Caco-2 (cell line): ENCODE measurements around the gene HDHD2. TPM values are rescaled to one million over a fixed set of nuclear protein-coding genes. Genes with fewer than 3 reads are reported as not detected.

Experiments used
- BruUV-seq: library from RNA; stranded (reverse); fragments of 400-500 nt; replicated peaks from 2 replicates; lab custom pipeline; 2021; lab: Mats Ljungman, UMichigan
- CTCF ChIA-PET: fragments of 300-600 bp; sonication (Branson Sonifier 250); formaldehyde crosslinking; loops from one replicate; lab custom pipeline; 2022; ENCODE audit warnings: antibody characterized with exemption; lab: Charles Lee
- POLR2A ChIA-PET: fragments of 300-600 bp; sonication (Branson Sonifier 250); formaldehyde crosslinking; loops from one replicate; lab custom pipeline; 2022; ENCODE audit warnings: antibody characterized with exemption; lab: Charles Lee
- DNase-seq, 2 experiments: peaks; one replicate each; pipeline versions ENCODE4 v3.0.0 to v3.0.0-alpha.2; 2020 to 2022
- H3K27me3 ChIP-seq: replicated peaks from 2 replicates; pipeline ENCODE4 v1.6.0; 2011; ENCODE audit warnings: low read length; ENCODE audit not compliant: control insufficient read depth, insufficient read depth
- H3K36me3 ChIP-seq: 2 replicates; pipeline ENCODE4 v1.5.1; 2011; ENCODE audit warnings: low read length; ENCODE audit not compliant: control insufficient read depth, insufficient read depth
- H3K4me1 ChIP-seq: fragments of 250-450 bp; sonication (Bioruptor Pico); 2 replicates; pipeline ENCODE4 v1.5.1; 2020; ENCODE audit warnings: mild to moderate bottlenecking
- H3K4me3 ChIP-seq: 2 replicates; pipeline ENCODE4 v1.5.1; 2011; ENCODE audit warnings: low read depth, mild to moderate bottlenecking, control low read depth, low read length
- H3K9me3 ChIP-seq: fragments of 250-450 bp; sonication (Bioruptor Pico); 2 replicates; pipeline ENCODE4 v1.5.1; 2020; ENCODE audit warnings: mild to moderate bottlenecking, moderate library complexity
- H3K27ac Mint-ChIP-seq: one replicate; pipeline ENCODE4 v1.8.0; 2022; ENCODE audit warnings: mixed read lengths; ENCODE audit not compliant: unreplicated experiment
- H3K27me3 Mint-ChIP-seq: one replicate; pipeline ENCODE4 v1.8.0; 2022; ENCODE audit warnings: mixed read lengths; ENCODE audit not compliant: insufficient read depth, unreplicated experiment
- H3K36me3 Mint-ChIP-seq: one replicate; pipeline ENCODE4 v1.8.0; 2022; ENCODE audit warnings: mild to moderate bottlenecking, mixed read lengths; ENCODE audit not compliant: insufficient read depth, unreplicated experiment
- H3K4me1 Mint-ChIP-seq: one replicate; pipeline ENCODE4 v1.8.0; 2022; ENCODE audit warnings: low read depth, mixed read lengths; ENCODE audit not compliant: unreplicated experiment
- H3K4me3 Mint-ChIP-seq: one replicate; pipeline ENCODE4 v1.8.0; 2022; ENCODE audit warnings: mild to moderate bottlenecking, moderate library complexity, mixed read lengths; ENCODE audit not compliant: unreplicated experiment
- H3K9me3 Mint-ChIP-seq: one replicate; pipeline ENCODE4 v1.8.0; 2022; ENCODE audit warnings: mixed read lengths; ENCODE audit not compliant: unreplicated experiment
- intact Hi-C: fragments of 100-400 bp; cut with micrococcal nuclease; formaldehyde crosslinking; loops from one replicate; pipeline ENCODE4 v1.10.0; 2022; ENCODE audit not compliant: unreplicated experiment
- total RNA-seq: library from RNA; stranded (reverse); gene quantifications from 2 replicates; pipeline ENCODE4 v1.2.3, GENCODE V29; 2022
- TF ChIP-seq, protein P1 (sequence below), 2 experiments: fragments of 200-600 bp in 1 of 2; IDR thresholded peaks; 1 replicate in 1 of 2; 2 replicates in 1 of 2; pipeline versions ENCODE4 v1.5.1 to v1.8.0; 2011 to 2022; ENCODE audit warnings: antibody characterized with exemption in 1 of 2, control low read depth in 1 of 2, inconsistent platforms in 1 of 2, low read depth in 1 of 2, low read length in 1 of 2, mild to moderate bottlenecking in 1 of 2, moderate library complexity in 1 of 2; ENCODE audit not compliant: insufficient read depth in 1 of 2, severe bottlenecking in 1 of 2, unreplicated experiment in 1 of 2

The HDHD2 gene
- total RNA-seq, 1 experiment from 2014 or later, result 14.7 TPM

- CTCF ChIA-PET, result no interaction called here
- Mint-ChIP-seq H3K4me1 (no peaks in the 10 kb centered on the region), H3K9me3 (no peaks in the 10 kb centered on the region), H3K36me3 (no peaks in the 10 kb centered on the region), H3K27ac (no peak overlapping the region), H3K4me3 (no peak overlapping the region), H3K27me3 (peaks cover 3% of the 10 kb centered on the region)
- POLR2A ChIA-PET, result no interaction called here
- TF ChIP-seq, protein P1, sequence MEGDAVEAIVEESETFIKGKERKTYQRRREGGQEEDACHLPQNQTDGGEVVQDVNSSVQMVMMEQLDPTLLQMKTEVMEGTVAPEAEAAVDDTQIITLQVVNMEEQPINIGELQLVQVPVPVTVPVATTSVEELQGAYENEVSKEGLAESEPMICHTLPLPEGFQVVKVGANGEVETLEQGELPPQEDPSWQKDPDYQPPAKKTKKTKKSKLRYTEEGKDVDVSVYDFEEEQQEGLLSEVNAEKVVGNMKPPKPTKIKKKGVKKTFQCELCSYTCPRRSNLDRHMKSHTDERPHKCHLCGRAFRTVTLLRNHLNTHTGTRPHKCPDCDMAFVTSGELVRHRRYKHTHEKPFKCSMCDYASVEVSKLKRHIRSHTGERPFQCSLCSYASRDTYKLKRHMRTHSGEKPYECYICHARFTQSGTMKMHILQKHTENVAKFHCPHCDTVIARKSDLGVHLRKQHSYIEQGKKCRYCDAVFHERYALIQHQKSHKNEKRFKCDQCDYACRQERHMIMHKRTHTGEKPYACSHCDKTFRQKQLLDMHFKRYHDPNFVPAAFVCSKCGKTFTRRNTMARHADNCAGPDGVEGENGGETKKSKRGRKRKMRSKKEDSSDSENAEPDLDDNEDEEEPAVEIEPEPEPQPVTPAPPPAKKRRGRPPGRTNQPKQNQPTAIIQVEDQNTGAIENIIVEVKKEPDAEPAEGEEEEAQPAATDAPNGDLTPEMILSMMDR (IDR thresholded peaks at IDR 0.05; ENCODE audit: insufficient read depth in 1 of 2, low read depth in 1 of 2, low read length in 1 of 2, severe bottlenecking in 1 of 2, unreplicated experiment in 1 of 2), result no peak
- H3K36me3 ChIP-seq, result no peaks in the 10 kb centered on the region
- intact Hi-C loops, result no loop called here
- H3K4me3 ChIP-seq, result no peak overlapping the region
- no peaks in the 10 kb centered on the region for H3K27me3 ChIP-seq
- no peaks in the 10 kb centered on the region for H3K9me3 ChIP-seq
- no peak for DNase-seq
- BruUV-seq, result no TSS peak
- H3K4me1 ChIP-seq, result no peaks in the 10 kb centered on the region
These were observed 75.0 kb downstream of the HDHD2 start for GRCh38 chr18:47075098-47075883.

DNA sequence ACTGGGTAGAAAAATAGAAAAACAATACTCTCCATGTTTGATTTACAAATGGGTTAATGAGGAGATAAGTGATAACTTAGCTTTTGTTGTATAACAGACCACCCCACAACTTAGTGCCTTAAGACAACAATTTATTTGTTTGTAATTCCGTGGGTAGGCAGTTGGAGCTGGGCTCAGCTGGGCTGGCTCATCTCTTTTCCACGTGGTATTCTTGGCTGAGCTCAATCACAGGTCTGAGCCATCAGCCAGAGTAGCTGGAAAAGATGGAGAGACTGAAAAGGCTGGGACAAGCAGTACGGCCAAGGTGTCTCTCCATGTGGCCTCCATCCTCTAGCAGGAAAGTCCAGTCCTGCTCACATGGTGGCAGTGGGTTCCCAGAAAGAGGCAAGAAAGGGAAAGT lies 82.7 kb downstream of the HDHD2 start:
- H3K4me3 Mint-ChIP-seq, result no peak overlapping the region
- H3K4me1 ChIP-seq, result no peaks in the 10 kb centered on the region
- H3K36me3 Mint-ChIP-seq, result no peaks in the 10 kb centered on the region
- CTCF ChIA-PET, result no interaction called here
- no peaks in the 10 kb centered on the region for H3K9me3 ChIP-seq
- no peaks in the 10 kb centered on the region for H3K27me3 ChIP-seq
- no TSS peak for BruUV-seq
- no peaks in the 10 kb centered on the region for H3K9me3 Mint-ChIP-seq
- no peaks in the 10 kb centered on the region for H3K4me1 Mint-ChIP-seq
- H3K27ac Mint-ChIP-seq, result no peak overlapping the region
- intact Hi-C loops, result no loop called here
- TF ChIP-seq, protein P1 (IDR thresholded peaks at IDR 0.05; ENCODE audit: insufficient read depth in 1 of 2, low read depth in 1 of 2, low read length in 1 of 2, severe bottlenecking in 1 of 2, unreplicated experiment in 1 of 2), result no peak
- H3K4me3 ChIP-seq, result no peak overlapping the region
- POLR2A ChIA-PET, result no interaction called here
- DNase-seq, result no peak
- no peaks in the 10 kb centered on the region for H3K36me3 ChIP-seq
- peaks cover 7% of the 10 kb centered on the region for H3K27me3 Mint-ChIP-seq

DNA sequence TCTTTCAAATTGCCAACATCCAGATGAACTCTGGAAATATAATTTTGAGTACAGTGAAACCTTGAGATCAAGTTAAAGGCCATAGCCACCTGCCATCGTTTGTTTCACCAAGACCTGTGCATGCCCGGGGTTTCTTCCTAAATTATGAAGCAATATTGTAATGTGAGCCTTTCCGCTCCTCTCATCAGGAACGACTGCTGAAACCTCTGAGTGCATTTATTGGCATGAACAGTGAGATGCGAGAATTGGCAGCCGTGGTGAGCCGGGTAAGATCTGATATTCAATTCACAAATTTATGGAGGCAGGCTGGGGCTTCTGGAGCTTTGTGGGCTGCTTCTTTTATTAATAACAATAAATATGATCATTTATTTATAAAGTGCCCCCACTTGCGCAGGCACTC lies 87.2 kb downstream of the HDHD2 start:
- Mint-ChIP-seq H3K36me3 (no peaks in the 10 kb centered on the region), H3K4me3 (no peak overlapping the region), H3K9me3 (no peaks in the 10 kb centered on the region), H3K27me3 (peaks cover 5% of the 10 kb centered on the region), H3K4me1 (no peaks in the 10 kb centered on the region), H3K27ac (no peak overlapping the region)
- DNase-seq, result no peak
- ChIA-PET POLR2A (no interaction called here), CTCF (no interaction called here)
- no peaks in the 10 kb centered on the region for H3K4me1 ChIP-seq
- BruUV-seq, result no TSS peak
- H3K4me3 ChIP-seq, result no peak overlapping the region
- intact Hi-C loops, result no loop called here
- no peaks in the 10 kb centered on the region for H3K27me3 ChIP-seq
- H3K9me3 ChIP-seq, result no peaks in the 10 kb centered on the region
- H3K36me3 ChIP-seq, result no peaks in the 10 kb centered on the region
- TF ChIP-seq, protein P1 (IDR thresholded peaks at IDR 0.05; ENCODE audit: insufficient read depth in 1 of 2, low read depth in 1 of 2, low read length in 1 of 2, severe bottlenecking in 1 of 2, unreplicated experiment in 1 of 2), result no peak
